Stimulated activated CD8-positive, alpha-beta memory T cell treated with anti-CD3 and anti-CD28 coated beads, Interleukin-15, amount 100 ng/mL, for 4 hours (primary cell): Measurements from ENCODE around the gene CSMD2.

Experiments used
- DNase-seq, 2 donors: peaks; one replicate each; pipeline ENCODE4 v3.0.0-alpha.2; 2020; ENCODE audit warnings: low read depth in 2 of 2

CSMD2 gene

DNA sequence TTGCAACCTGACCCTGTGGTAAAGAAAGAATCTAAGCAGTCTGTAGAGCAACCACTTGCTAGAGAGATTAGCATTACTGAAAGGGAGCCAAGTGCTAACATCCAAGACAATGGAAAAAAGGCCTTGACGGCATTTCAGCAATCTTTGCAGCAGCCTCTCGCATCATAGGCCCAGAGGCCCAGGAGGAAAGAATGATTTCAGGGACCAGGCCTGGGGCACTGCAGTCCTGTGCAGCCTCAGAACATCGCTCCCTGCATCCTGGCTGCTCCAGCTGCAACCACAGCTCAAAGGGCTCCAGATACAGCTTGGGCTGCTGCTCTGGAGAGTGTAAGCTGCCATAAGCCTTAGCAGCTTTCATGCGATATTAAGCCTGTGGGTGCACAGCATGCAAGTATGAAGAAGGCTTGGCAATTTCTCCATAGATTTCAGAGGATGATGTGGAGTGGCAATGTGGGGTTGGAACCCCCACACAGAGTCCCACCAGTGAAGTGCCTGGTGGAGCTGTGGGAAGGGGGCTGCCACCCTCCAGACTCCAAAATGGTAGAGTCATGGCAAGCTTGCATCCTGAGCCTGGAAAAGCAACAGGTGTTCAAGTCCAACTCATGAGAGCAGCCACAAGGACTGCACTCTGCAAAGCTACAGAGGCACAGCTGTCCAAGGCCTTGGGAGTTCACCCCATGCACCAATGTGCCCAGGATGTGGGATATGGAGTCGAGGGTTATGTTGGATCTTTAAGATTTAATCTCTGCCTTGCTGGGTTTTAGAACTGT is 411.8 kb downstream of the CSMD2 start:
- DNase-seq: no peak

DNA sequence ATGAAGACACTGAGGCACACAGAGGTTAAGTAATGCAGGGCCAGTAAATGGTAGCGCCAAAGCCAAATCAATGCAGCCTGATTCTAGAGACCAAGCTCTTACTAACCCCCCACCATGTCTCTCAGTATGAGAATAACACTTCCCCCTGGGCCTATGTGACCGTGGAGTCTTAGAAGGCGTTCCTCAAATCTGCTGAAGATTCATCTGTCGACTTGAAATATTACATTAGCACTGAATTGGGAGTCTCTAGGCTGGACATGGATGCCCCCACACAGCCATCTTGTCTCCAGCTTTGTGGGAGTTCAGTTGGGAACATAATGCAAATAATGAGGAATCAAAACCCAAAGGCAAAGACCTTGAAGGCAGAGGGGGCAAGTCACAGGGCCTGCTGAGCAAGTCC is 419.1 kb downstream of the CSMD2 start:
- DNase-seq: no peak

DNA sequence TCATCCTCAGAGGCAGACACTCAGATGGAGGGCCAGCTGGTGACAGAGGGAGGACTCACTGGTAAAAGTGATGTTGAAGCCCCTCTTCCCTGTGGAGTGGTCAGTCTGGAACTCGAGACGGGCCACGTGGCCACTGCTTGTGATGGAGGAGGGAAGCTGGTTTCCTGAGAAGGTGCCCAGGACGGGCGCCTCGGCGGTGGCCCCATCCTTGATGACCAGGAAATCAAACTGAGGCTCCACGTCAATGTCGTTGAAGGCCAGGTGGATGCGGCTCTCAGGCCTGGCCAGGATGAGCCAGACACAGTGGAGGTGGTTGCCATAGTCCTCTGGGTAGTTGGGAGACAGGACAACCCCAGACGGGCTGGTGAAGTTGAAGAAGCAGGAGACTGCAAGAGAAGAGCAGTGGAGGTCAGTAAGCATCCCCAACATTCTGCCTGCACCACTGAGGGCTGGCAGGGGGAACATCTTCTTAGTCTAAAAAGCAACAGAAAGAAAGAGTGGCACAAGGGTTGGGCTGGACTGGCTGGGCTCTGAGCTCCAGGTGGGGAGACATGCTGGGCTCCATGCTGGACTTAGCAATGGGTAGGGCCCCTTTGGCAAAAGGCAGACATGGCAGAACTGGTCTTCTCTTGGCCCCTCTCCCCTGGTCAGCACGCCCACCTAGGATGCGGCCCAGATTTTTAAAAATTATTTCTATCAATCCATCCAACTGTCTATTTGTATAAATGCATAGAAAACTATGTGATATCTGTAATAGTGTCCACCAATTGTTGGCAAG is 421.6 kb downstream of the CSMD2 start:
- no peak for DNase-seq

DNA sequence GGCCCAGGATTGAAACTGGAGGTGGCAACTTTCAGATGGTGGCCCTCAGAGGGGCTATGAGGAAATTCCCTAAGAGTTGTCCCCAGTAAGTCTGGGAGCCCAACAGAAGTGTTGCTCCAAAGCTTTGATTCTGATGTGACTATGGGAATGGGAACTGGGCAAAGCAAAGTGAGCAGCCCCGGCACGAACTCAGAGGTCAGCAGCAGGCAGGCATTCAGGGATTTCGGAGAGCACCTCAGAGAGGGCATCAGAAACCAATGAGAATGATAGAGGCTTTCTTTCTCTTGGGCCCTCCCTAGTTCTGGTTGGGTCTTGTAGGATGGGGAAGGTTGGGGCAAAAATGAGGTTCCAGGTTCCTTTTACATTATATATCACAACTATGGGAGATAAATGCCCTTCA is 422.4 kb downstream of the CSMD2 start:
- no peak for DNase-seq

DNA sequence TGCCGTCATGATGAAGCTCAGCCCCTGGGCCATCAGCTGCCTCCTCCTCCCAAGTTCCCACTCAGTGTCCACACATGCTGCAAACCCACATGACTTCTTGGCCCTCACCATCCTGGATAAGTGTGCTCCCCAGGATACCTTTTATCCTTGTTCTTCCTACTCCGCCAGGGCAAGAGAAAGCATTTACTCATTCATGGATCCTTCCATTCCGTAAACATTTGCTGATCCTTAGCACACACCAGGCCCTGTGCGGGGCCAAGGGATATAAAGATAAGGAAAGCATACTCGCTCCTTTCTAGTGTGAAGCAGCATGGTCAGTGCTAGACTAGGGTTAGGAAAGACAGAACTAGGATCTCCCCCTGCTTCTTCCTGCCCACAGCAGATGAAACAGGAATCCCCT is 423.3 kb downstream of the CSMD2 start:
- no peak for DNase-seq

DNA sequence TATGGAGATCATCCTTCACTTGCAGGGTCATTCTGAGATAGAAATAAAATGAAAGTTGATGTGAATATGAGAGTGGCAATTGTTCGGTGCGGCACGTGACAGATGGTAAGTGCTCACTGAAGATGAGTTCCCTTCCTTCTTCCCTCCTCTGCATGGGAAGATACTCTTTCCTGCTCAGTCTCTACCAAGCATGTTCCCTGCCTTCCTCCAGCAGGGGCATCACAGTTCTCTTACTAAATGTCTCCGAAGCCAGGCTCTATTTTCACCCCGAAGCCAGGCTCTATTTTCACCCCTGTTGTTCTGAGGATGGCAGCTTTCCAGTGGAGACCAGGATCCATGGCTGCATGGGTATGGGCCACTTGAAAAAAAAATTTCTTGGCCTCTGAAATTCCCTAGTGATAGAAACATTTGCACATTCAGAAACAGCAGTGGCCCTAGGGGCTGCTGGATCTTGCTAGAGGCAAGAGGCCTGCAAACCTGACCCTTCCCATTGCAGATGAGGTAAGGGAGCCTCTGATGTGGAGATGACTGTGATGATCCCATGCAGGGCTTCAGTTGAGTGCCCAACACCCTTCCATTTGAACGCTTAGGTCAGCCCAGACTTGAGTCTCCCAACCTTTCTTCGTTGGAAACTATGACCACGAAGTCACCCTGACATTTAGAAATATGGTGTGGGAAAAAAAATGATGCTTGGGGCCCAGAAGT is 424.8 kb downstream of the CSMD2 start:
- DNase-seq: no peak

DNA sequence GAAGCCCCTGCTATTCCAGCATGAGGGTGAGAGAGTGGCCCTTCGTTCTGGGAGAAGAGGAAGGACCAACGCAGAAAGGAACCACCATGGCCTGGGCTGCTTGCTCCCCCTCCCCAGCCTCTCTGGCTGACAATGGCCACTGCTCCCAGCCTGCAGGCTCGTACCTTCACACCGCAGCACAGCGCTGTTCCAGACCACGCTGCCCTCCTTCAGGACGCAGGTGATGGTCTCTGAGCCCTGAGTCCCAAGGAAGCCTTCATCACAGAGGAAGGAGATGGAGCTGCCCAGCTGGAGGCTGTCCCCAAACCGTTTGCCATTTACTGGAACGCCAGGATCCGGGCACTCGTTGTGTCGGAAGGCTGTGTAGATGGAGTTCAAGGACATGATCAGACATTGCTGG is 426.1 kb downstream of the CSMD2 start:
- no peak for DNase-seq

DNA sequence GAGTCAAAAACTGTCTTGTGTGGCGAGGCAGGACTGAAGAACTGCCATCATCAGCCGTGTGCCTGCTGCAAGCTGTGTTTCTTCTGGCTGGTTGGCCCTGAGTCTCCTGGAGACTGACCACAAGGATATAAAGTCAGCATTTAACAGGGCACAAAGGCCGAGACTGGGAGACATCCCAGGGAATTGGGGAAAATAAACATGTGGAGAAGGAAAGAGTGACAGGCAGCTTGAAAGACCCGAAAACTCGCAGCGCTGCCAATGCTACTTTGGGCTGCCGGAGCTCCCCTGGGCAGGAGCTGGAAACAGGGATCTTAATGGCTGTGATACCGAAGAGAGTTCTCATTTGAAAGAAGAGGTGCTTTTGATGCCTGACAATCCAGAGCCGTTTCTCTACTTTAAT is 426.5 kb downstream of the CSMD2 start:
- no peak for DNase-seq

DNA sequence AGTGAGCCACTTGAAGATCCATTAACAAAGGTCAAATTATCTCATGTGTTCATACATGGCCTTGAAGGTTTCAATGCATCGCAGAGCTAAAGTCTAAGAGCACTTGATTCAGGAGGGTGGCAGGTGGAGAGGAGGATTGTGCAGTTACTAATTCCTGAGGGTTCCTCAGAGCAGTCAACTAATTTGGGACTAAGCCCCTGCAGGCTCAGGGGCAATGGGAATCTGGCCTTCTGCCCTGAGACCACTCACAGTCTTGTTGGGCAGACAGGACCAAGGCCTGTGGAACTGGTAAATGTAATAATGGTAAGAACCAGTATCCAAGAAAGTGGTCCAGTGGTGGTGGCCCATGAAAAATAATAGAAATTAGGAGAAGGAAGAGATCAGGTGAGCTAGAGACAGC is 428.5 kb downstream of the CSMD2 start:
- no peak for DNase-seq

DNA sequence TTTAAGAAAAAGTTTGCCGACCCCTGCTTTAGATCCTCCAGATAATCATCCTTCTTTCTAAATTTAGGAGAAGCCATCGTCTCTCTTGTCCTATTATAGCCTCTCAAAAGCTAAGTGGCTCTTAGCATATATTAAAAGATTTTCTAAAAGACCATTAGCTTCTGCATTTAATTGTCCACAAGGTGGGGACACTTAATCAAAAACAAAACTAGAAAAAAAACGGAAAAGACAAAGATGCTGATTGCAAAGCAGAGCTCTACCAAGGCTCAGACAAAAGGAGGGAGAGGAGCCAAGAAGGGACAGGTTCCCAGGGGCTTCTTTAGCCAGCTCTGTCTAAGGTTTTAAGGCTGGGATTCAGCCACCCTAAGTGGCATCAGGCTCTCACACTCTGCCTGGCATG is 429.4 kb downstream of the CSMD2 start:
- DNase-seq: no peak

DNA sequence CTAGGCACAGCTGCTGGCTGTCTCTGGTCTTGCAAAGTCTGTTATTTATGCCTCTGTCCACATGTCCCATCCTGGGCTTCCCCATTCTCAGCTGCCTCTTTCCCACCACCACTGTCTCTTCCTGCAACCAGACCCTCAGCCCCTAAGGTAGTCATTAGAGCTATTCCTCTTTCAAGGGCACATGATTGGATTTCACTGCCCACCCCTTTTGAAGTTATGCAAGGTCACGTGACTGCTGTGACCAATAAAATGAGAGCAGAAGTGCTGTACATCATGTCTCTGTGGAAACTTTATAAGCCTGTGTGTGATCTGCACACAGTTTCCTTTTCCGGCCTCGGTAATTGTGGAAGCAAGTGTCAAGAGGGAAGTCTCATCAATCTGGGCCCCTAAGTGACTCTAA is 437.7 kb downstream of the CSMD2 start:
- DNase-seq: no peak

DNA sequence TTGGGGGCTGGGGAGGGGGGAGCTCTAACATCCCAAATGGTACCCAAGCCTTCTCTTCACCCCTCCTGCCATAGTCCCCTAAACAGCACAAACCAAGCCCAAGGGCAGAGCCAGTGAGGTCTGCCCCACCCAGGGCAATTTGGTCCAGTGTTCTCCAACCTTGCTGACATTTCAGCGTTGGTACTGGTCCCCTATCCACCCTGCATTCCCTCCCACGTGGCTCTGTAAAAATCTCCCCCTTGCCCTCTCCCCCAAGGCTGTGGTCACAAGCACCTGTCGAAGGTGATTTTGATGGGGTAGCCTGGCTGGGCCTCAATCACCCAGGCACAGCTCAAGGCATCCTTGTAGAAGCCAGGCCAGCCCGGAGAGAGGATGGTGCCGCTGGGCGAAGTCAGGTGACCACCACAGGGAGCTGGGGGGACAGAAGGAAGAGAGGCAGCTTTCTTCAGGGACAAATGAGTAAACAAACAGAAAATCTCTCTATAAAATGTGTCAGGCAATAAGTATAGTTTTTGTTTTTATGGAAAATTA is 438.7 kb downstream of the CSMD2 start:
- DNase-seq: no peak

DNA sequence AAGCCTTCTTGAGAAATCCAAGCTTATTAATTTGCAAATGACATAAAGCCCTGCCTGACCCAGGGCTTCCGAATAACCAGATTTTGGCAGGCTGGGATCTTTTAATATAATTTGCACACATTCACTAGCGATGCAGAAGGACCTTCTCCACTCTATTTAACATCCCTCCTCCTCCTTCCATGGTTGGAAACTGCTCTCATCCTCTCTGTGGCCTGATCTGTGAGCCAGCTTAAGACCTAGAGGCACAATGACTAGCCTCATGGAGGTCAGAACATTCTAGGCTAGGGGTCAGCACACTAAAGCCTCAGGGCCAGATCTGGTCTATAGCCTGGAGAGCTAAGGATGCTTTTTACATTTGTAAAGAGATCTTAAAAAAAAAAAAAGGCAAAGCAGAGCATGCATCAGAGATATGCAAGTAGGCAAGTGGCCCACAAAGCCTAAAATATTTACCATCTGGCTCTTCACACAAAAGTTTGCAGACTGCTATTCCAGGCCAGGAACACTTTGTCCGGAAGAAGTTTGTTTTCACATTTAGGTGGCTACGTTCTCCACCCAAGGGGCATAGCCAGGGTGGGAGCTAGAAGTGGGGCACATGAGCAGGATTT is 439.4 kb downstream of the CSMD2 start:
- no peak for DNase-seq

DNA sequence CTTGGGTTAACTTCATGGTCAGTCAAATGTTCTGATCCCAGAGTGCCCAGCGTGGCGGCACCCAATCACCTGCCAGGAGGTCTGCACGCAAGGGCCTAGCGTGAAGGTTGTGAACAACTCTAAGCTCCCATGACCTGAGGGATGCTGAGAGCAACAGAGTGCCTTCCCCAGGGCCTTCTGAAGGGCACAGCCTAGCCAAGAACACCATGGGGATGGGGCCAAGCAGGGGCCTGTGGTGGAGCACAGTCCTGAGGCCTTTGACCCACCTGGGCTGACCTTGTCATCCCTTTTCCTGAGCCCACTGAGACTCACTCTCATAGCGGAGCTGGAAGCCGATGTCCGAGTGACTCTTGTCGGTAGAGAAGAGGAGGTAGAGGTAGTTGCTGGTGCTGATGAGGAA is 440.0 kb downstream of the CSMD2 start:
- no peak for DNase-seq

DNA sequence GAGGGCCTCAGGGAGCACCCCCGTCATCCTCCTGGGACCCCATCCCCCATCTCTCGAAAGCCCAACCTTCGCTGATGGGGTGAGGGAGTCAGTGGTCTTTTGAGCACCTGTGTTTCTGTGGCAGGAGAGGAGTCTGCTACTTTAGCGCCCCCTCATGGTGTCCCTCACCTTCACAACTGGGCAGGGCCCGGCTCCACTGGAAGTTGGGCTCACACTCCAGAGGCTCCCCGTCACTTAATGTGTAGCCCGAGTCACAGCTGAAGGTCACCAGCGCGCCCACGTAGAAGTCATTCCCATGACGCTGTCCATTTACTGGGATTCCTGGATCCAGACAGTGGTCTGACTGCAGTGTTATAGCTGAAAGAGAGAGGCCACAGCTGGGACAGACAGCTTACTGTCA is 440.7 kb downstream of the CSMD2 start:
- no peak for DNase-seq

DNA sequence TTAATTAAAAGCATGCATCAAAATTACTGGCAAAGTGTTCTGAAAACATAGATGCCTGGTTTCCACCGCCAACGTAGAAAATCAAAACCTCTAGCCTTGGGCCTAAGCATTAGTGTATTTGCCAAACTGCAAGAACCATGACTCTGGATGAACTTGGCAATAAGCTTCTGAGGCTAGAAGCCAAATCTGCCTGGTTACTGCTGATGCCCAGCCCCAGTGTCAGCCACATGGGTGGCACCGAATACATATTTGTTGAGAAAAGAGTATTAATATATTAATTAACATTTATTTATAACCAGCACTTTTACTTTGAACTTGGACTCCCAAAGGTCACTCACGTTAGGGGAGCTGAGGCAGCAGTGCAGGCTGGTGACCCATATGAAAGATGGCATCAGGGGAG is 441.8 kb downstream of the CSMD2 start:
- DNase-seq: no peak

DNA sequence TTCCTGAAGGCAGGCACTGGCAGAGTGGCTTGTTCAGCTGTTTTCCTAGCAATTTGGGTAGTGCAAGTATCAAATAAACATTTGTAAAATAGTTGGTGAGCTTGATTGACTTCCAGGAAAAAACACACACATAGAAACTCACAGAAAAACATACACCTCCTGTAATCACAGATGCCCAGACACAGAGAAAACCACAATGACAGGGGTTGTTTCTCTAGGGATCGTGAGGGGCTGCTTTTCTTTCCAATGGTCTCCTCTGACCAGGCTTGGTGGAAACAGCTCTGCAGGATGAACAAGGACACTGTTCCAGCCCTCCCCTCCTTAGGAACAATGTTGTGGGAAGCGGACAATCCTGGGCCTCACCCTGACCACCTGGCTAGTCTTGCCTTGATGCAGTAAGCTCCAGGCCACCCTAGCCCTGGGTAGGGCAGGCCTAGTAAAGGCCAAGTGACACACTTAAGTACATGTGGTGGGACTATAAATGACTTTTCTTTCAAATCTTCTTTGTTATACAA is 443.7 kb downstream of the CSMD2 start:
- DNase-seq: no peak

DNA sequence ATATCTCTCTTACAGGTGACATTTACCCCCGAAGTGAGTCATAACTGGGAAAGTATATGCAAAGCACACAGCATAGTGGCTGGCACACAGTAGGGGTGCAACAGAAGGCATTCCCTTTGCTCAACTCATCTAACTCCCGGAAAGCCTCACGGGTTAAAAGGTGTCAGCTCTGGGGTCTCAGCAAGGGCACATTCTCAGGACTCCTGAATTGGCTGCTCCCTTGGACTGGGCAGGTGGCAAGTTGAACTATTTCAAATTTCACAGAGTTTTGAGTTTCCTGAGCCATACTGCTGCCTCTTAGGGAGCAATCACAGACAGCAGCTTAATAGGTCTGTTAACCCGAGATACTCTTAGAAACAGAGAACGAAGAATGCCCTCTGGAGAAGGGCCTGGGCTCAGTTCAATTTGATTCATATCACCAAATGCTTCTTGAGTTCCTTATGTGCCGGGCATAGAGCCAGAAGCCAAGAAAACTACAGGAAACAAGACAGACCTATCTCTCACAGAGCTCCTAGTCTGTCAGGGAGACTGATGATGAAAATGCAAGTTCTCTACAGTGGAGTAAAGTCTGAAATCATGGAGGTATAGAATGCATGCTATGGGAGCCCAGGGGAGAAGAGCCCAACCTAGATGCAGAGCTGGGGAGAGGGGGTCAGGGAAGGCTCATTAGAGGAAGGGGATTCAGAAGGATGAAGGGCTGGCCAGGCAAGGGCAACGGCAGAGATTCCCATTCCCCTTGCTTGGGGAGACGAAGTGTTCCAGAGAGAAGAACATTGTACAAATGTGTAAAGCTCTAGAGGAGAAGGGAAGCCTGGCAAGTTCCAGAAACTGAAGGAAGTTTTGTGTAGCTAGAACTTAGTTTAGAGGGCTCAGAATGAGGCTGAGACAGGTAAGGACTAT is 445.0 kb downstream of the CSMD2 start:
- no peak for DNase-seq

DNA sequence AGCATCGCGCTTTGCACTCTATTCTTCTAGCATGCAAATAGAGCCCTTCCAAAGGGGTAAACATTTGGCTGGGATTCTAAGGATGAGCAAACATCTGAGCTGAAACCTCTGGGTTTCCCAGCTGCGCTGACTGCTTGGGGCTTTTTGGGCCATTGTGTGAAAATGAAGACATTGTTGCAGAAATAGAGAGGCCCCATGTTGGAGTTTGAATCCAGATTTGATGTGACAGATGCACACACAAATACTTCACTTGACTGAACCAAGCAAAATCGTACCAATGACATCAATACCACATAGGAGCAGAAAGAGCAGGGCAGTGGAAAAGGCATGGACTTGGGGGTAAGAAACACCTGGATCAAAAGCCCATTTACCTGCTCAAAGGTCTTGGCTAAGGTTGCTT is 445.7 kb downstream of the CSMD2 start:
- no peak for DNase-seq

DNA sequence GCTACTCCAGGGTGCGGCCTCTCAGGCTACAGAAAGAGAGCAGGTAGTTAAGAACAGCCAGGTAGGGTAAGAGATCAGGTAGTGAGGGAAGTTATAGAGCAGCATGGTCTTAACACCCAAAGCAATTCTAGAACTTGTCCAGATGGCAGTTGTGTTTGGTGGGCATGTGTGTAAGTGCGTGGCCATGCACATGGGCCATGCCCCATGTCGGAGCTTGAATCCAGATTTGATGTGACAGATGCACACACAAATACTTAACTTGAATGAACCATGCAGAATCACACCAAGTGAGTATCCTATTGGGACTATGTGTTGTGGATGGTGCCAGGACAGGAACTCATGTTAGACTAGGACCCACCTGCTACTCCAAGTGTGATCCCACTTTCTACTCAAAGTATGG is 446.8 kb downstream of the CSMD2 start:
- no peak for DNase-seq
